ENCODE data around the gene STK25.
"Not testable (repeated sequence)": the region's sequence is repeated elsewhere in the genome, so short reads cannot be mapped to it uniquely, and the experiment has no call there.

GRCh38 chr2:241525818-241526780, 17.7 kb upstream of the STK25 start:
- TF ChIP-seq CTCF (IDR thresholded peaks at IDR 0.05; ENCODE audit: low read depth, low read length); EZH2phosphoT487 (IDR thresholded peaks at IDR 0.05; ENCODE audit: low read depth): not testable (repeated sequence)
